ENCODE data around the gene SLC6A8.

The SLC6A8 gene

DNA sequence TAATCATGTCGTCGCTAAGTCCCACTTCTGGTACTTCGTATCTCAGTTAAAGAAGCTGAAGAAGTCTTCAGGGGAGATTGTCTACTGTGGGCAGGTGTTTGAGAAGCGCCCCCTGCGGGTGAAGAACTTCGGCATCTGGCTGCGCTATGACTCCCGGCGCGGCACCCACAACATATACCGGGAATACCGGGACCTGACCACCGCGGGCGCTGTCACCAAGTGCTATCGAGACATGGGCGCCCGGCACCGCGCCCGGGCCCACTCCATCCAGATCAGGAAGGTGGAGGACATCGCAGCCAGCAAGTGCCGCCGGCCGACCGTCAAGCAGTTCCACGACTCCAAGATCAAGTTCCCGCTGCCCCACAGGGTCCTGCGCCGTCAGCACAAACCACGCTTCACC is 25.5 kb upstream of the SLC6A8 start:
- ChIA-PET POLR2A (no interaction called here), CTCF (no interaction called here)
- TF ChIP-seq ARNT (IDR thresholded peaks at IDR 0.05) (no peak), SUZ12 (IDR thresholded peaks at IDR 0.05) (no peak), HDGF (IDR thresholded peaks at IDR 0.05; ENCODE audit: borderline replicate concordance) (no peak), TARDBP (IDR thresholded peaks at IDR 0.05) (no peak), CTBP1 (IDR thresholded peaks at IDR 0.05; ENCODE audit: borderline replicate concordance) (no peak), FOXM1 (IDR thresholded peaks at IDR 0.05; ENCODE audit: borderline replicate concordance) (no peak), ZNF384 (IDR thresholded peaks at IDR 0.05) (no peak), BHLHE40 (IDR thresholded peaks at IDR 0.05; ENCODE audit: borderline replicate concordance) (no peak), FOXK2 (IDR thresholded peaks at IDR 0.05) (no peak), LEF1 (IDR thresholded peaks at IDR 0.05; ENCODE audit: borderline replicate concordance) (no peak), L3MBTL2 (conservative IDR thresholded peaks at IDR 0.05) (no peak), SP1 (IDR thresholded peaks at IDR 0.05) (no peak), NFRKB (IDR thresholded peaks at IDR 0.05) (no peak), ELF4 (IDR thresholded peaks at IDR 0.05) (no peak)
- TF ChIP-seq, protein P1, sequence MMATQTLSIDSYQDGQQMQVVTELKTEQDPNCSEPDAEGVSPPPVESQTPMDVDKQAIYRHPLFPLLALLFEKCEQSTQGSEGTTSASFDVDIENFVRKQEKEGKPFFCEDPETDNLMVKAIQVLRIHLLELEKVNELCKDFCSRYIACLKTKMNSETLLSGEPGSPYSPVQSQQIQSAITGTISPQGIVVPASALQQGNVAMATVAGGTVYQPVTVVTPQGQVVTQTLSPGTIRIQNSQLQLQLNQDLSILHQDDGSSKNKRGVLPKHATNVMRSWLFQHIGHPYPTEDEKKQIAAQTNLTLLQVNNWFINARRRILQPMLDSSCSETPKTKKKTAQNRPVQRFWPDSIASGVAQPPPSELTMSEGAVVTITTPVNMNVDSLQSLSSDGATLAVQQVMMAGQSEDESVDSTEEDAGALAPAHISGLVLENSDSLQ (IDR thresholded peaks at IDR 0.05), result no peak
- no peak for DNase-seq (ENCODE audit: extremely low spot score)

DNA sequence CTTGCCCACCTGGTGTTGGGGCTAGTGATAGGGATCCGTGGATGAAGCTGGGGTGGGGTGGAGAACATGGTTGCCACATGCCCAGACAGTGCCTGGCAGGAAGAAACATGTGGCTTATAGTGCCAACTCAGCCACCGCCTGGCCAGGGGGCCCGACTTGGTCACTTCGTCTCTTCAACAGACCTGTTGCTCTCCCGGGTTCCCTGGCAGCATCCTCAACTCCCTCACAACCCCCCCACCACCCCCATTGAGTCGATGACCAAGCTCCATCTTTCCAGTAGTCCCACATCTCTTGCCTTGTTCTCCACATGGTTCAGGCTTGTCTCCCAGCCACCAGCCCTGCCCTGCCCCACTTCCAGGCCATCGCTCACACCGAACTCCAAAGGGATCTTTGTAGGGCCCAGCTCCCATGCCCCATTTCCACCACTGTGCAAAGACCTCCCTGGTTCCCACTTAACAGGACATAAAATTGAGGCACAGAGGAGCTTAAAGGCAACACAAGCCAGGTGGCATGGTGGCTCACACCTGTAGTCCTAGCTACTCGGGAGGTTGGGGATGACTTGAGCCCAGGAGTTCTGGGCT is 21.9 kb upstream of the SLC6A8 start:
- no peak for DNase-seq (ENCODE audit: extremely low spot score)
- TF ChIP-seq ELF4 (IDR thresholded peaks at IDR 0.05) (no peak), FOXK2 (IDR thresholded peaks at IDR 0.05) (no peak), SP1 (IDR thresholded peaks at IDR 0.05) (no peak), ZNF384 (IDR thresholded peaks at IDR 0.05) (no peak), CTBP1 (IDR thresholded peaks at IDR 0.05; ENCODE audit: borderline replicate concordance) (no peak), FOXM1 (IDR thresholded peaks at IDR 0.05; ENCODE audit: borderline replicate concordance) (no peak)
- ChIA-PET CTCF (interaction anchor here (0.6 to 2.3 kb wide), 2 partner anchors 126 to 426 kb away, joined by 3 to 8 read pairs; no protein-coding TSS in a partner anchor), POLR2A (no interaction called here)

DNA sequence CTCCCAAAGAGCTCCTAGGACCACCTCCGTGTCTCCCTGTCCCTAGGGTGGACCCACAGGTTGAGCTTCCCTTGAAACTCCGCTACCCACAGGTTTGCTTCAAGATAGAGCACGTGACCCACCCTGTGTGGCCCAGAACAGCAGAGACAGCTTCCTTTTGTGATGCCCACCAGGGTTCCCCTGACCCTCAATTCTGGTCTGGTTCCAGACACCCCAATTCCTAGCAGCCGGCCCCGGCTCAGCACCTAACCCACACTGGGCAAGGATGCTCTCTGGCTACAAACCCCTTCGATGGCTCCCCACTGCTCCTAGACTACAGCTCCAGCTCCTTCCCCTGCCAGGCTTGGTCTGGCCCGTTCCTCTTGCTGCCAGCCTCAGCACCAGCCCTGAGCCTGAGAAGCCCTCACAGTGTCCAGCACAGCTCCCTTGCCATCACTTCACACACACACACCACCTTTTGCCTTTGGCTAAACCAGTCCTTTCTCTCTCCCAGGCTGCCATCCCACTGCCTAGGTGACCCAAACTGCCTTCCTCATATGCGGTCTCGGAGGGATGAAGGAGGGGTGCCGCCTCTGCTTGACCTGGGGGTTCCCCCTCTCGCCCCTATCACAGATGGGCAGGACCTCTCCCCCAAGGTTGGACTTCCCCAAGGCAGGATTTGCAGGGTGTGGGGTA is 20.3 kb upstream of the SLC6A8 start:
- POLR2A ChIA-PET, result interaction anchor here (1.3 to 2.1 kb wide), 2 partner anchors 23 to 58 kb away, joined by 3 to 6 read pairs; no protein-coding TSS in a partner anchor
- no peak for TF ChIP-seq SP1 (IDR thresholded peaks at IDR 0.05)
- no peak for TF ChIP-seq FOXM1 (IDR thresholded peaks at IDR 0.05; ENCODE audit: borderline replicate concordance)
- TF ChIP-seq FOXA1 (IDR thresholded peaks at IDR 0.05), result no peak
- no peak for TF ChIP-seq LEF1 (IDR thresholded peaks at IDR 0.05; ENCODE audit: borderline replicate concordance)
- TF ChIP-seq FOXK2 (IDR thresholded peaks at IDR 0.05), result no peak
- TF ChIP-seq TARDBP (IDR thresholded peaks at IDR 0.05), result no peak
- TF ChIP-seq ARNT (IDR thresholded peaks at IDR 0.05), result no peak
- TF ChIP-seq CTBP1 (IDR thresholded peaks at IDR 0.05; ENCODE audit: borderline replicate concordance), result no peak
- TF ChIP-seq L3MBTL2 (conservative IDR thresholded peaks at IDR 0.05), result no peak
- no peak for TF ChIP-seq SUZ12 (IDR thresholded peaks at IDR 0.05)
- no peak for TF ChIP-seq ZNF384 (IDR thresholded peaks at IDR 0.05)
- no peak for TF ChIP-seq HDGF (IDR thresholded peaks at IDR 0.05; ENCODE audit: borderline replicate concordance)
- TF ChIP-seq BHLHE40 (IDR thresholded peaks at IDR 0.05; ENCODE audit: borderline replicate concordance), result no peak
- TF ChIP-seq ELF4 (IDR thresholded peaks at IDR 0.05), result no peak
- no peak for TF ChIP-seq NFRKB (IDR thresholded peaks at IDR 0.05)
- TF ChIP-seq, protein P1 (IDR thresholded peaks at IDR 0.05), result no peak
- CTCF ChIA-PET, result interaction anchor here (0.6 to 3.1 kb wide), 30 partner anchors 10 to 726 kb away, joined by 3 to 37 read pairs (median 5); partner anchors contain the start of genes CCNQ and SLC6A8
- DNase-seq (ENCODE audit: extremely low spot score), result no peak

DNA sequence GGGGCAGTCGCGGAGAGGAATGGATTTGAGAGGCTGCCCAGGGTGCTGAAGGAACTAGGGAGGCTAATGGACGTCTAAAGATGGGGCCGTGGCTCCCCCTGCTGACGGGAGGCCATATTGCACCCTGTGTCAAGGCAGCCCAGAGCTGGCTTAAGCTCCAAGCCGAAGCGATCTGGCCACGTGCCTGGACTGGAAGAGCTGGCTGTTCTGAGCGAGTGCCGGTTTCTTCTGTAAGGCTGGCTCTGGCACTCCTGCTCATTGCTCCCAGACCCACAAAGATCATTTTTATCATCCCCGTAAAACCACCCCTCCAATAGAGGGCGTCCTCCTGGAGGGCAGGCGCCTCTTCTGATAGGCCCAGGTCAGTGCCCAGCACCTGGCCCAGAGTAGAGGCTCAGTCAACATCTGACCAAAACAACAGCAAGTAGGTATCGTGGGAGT is 19.8 kb upstream of the SLC6A8 start:
- CTCF ChIA-PET, result interaction anchor here (0.5 to 3.1 kb wide), 34 partner anchors 10 to 726 kb away, joined by 3 to 37 read pairs (median 5); partner anchors contain the start of genes CCNQ and SLC6A8
- TF ChIP-seq ARNT (IDR thresholded peaks at IDR 0.05) (no peak), SP1 (IDR thresholded peaks at IDR 0.05) (no peak), NFRKB (IDR thresholded peaks at IDR 0.05) (no peak), L3MBTL2 (conservative IDR thresholded peaks at IDR 0.05) (peak; percentile 91), ELF4 (IDR thresholded peaks at IDR 0.05) (no peak), FOXA1 (IDR thresholded peaks at IDR 0.05) (no peak), FOXK2 (IDR thresholded peaks at IDR 0.05) (no peak), CTBP1 (IDR thresholded peaks at IDR 0.05; ENCODE audit: borderline replicate concordance) (no peak)
- POLR2A ChIA-PET, result interaction anchor here (1.3 to 2.1 kb wide), 2 partner anchors 24 to 58 kb away, joined by 3 to 6 read pairs; no protein-coding TSS in a partner anchor
- peak; percentile 83 for DNase-seq (ENCODE audit: extremely low spot score)

DNA sequence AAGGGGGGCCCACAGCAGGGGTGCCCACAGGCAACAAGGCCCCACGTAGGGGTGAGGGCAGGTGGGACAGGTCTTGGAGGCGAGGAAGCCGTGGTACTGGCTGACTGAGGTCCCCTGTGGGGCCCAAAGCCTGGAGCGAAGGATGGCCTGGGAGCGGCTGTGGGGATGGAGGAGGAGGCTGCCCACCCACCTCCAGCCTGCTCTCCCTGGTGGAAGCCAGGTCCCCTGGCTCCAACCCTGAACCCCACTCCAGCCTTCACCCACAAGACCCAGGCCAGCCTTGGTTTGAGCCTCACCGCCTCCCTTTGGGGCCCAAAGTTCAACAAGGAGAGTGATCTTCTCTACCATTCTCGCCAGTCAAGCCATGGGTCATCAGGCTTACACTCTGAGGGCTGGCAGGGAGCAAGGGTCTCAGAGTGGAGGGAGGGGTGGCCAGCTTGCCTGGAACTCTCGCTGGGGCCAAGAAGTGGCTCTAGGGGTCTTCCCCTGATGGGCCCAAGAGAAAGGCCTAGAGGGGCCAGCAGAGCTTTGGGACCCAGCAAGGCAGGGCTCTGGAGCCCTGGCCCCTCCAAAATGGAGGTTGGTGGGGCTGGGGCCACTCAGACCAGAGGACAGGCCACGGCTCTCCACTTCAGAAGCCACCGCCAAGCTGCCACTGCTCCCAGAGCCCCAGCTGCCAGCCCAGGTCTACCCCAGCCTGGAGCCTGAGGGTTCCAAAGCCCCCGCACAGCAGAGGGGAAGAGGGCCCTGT is 19.1 kb upstream of the SLC6A8 start:
- DNase-seq (ENCODE audit: extremely low spot score), result no peak
- POLR2A ChIA-PET, result interaction anchor here (2.1 kb wide), 1 partner anchor 24 kb away, joined by 6 read pairs; no protein-coding TSS in a partner anchor
- no peak for TF ChIP-seq LEF1 (IDR thresholded peaks at IDR 0.05; ENCODE audit: borderline replicate concordance)
- CTCF ChIA-PET, result interaction anchor here (0.5 to 3.1 kb wide), 41 partner anchors 8 to 727 kb away, joined by 3 to 37 read pairs (median 5); partner anchors contain the start of genes CCNQ, DUSP9 and SLC6A8

All from HEK293T (cell line).